GM12873 (cell line): ENCODE results near the gene RGS8.

Experiments used
- TF ChIP-seq, protein P1 (sequence below): IDR thresholded peaks from 2 replicates; pipeline ENCODE4 v1.5.1; 2012; ENCODE audit warnings: low read depth, mild to moderate bottlenecking, moderate library complexity, low read length, control low read depth; ENCODE audit not compliant: insufficient read depth; ENCODE audit errors: missing control alignments

RGS8 gene

DNA sequence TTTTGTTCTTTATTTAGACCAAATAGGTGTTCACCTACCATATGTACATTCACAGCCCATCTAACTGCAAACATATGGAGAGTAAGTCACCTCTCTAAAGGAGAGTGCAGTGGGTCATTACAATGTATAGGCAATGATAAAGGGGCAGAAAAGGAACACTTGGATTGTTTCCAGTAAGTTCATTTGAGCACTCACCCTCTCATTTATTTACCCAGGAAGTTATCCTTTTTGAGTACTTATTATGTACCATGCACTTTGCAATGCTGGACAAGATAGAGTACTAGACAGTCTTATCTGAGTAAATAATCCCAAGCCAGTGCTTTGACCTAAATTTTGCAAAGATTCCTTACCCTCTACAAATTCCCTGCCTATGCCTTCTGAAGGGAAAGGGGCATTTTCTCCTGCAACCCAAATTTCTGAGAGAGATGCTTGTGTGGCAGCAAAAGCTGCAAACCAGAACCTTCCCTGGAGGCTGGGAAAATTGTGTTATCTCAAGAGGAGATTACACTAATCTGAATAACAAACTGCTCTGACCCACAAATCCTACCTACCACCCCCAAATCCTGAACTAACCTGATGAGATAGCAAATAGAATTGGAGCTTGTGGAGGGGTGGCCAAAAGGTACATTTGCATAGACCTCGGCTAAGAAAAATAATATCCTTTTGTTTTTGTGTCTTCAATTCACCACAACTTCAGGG, 18.6 kb upstream of the RGS8 start:
- TF ChIP-seq, protein P1, sequence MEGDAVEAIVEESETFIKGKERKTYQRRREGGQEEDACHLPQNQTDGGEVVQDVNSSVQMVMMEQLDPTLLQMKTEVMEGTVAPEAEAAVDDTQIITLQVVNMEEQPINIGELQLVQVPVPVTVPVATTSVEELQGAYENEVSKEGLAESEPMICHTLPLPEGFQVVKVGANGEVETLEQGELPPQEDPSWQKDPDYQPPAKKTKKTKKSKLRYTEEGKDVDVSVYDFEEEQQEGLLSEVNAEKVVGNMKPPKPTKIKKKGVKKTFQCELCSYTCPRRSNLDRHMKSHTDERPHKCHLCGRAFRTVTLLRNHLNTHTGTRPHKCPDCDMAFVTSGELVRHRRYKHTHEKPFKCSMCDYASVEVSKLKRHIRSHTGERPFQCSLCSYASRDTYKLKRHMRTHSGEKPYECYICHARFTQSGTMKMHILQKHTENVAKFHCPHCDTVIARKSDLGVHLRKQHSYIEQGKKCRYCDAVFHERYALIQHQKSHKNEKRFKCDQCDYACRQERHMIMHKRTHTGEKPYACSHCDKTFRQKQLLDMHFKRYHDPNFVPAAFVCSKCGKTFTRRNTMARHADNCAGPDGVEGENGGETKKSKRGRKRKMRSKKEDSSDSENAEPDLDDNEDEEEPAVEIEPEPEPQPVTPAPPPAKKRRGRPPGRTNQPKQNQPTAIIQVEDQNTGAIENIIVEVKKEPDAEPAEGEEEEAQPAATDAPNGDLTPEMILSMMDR = no peak

DNA sequence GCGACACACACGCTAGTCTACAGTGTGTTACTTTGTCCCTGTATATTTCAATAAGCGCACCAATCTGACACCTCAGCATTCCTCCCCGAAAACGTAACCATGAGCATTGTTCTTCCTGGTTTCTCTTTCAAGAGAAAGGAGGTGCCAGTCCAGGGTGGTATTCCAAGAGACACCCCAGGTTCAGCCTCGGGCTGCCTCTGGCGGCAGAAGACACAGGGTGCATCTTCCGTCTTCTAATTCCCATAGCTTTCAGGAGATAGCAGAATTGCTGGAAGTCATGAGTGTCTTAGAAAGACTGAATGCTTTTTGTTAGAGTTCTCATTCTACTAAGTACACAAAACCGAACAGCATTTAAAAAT, 15.9 kb upstream of the RGS8 start:
- TF ChIP-seq, protein P1 = no peak

DNA sequence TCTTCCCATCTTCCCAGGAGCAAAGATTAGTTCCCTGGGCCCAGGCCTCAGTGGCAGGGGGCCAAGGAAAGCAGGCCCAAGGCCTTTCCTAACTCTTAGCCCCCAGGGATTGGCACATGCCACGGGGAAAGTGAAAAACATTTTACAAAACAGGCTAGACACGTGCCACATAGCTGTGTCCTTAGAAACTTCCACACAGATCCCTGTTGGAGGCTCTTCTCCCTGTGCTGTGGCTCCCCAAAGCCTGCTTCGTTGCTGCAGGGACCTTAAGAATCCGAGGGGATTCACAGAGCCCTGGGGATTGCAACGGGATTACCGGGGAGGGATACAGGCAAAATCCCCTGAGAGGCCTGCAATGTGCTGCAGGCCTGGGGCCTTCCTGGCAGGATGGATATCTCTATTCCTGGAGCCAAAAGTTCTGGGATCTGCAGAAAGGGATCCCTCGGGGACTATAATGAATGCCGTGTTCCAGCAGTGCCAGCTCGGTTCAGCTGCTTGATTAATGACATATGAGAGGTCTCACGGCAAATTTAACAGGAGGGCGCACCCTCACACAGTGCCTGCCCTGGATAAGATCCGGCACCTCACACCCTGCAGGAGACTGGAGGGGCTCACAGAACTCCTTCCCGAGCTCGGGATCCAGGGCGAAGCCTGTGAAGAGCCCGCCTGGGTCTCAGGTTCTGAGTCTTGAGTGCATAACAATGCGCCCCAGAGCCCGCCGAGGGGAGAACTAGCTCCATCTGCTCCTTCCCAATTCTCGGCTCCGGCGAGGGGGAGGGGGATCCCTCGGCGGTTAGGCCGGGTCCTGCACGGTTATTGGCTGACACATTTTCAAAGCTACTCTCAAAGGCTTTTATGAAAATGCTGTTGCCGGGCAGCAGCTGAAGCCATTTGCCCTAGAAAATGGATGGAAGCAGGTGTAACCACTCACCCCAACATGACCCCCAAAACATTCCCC, 15.3 kb upstream of the RGS8 start:
- TF ChIP-seq, protein P1 = no peak

DNA sequence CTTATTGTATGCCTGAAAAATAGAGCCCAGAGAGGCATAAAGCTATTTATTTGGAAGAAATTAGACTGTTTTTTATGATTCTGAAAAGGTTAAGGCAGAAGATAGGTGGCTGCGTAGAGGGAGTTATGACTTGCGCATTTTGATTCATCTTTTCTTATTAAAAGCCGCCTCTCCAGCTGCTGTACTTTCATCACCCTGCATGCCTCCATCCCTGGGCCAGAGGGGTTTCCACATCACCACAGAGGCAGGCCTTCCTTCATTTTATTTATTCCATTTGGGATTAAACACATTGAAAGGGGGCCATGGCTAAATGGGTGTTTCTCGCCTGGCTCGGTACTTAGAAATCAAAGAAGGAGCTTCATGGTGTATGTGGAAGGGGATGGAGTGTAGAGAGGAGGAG, 14.6 kb upstream of the RGS8 start:
- TF ChIP-seq, protein P1 = no peak

DNA sequence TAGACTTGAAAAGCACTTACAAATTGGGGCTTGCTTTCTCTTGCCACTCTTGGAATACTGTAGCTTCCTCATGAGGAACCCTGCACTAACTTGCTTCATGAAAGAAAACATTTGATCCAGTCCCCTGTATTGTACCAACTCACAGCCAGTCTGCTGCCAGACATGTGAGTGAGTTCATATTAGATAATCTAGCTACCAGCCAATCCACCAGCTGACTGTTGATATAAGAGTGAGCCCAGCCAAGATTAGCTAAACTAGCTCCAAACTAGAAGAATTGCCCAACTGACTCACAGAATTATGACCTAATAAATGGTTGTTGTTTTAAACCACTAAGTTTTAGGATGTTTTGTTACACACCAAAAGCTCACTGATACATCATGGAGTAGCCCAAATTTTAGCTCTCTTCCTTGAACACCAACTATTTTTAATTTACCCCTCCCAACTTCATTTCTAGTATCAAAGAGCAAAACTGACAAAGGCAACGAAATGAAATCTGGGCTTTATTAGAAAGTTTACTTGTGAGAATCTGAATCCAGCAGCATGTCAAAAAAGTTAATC, 6.6 kb upstream of the RGS8 start:
- TF ChIP-seq, protein P1 = no peak

DNA sequence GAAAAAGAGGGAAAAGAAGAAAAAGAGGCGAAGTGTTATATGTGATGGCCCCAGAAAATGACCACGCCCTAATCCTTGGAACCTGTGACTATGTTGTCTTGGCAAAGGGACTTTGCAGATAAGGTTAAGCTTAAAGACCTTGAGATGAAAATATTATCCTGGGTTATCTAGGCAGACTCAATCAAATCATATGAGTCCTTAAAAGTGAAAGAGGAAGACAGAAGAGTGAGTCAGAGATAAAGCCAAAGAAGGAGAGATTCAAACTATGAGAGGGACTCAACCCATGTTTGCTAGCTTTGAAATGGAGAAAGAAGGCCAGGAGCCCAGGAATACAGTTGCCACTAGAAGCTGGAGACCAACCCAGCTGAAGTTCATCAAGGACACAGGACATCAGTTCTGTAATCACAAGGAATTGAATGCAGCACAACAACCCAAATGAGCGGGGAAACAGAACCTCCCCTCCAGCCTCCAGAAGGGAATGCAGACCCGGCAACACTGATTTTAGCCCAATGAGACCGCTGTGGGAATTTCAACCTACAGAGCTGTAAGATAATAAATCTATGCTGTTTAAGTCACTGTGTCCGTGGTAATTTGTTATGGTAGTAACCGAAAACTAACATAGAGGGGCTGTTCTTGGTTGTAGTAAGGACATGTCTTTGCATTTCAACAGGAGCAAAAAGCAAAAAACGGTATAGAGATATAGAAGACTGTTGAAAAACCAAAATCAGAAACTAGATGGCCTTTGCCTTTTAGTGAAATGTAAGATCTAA, 4.2 kb upstream of the RGS8 start:
- TF ChIP-seq, protein P1 = no peak
